NCI-H2081 treated with DMSO at 0.1 percent for 48 hours (cell line): ENCODE results near the gene NRAS.
A peak's percentile ranks its signal among the peaks of the same experiment; 100 is the strongest.
"Not testable (repeated sequence)": the region's sequence is repeated elsewhere in the genome, so short reads cannot be mapped to it uniquely, and the experiment has no call there.

ENCODE experiments used
- DNase-seq: peaks from one replicate; lab custom pipeline; 2025; lab: John Stamatoyannopoulos, UW

NRAS gene

GRCh38 chr1:114716304-114717170 is at the start of gene NRAS:
Gene NRAS (minus strand): TSS chr1:114716771. CDS start chr1:114716160, 611 bp downstream.
- DNase-seq, result peak; percentile 1

GRCh38 chr1:114764689-114765088 is 48.1 kb upstream of the NRAS start:
- no peak for DNase-seq

- no peak for DNase-seq
These were observed 41.8 kb upstream of the NRAS start for GRCh38 chr1:114758256-114758832.

- peak; percentile 66 for DNase-seq
These were observed 41.1 kb upstream of the NRAS start, which contains the start of gene CSDE1 for GRCh38 chr1:114757455-114758255. Gene CSDE1 (minus strand): TSS chr1:114757984. CDS start chr1:114739890, 18,094 bp downstream.

GRCh38 chr1:114756949-114757454 is 40.4 kb upstream of the NRAS start:
- DNase-seq, result no peak

GRCh38 chr1:114756009-114756892 is 39.7 kb upstream of the NRAS start:
- DNase-seq, result no peak

GRCh38 chr1:114755006-114755931 is 38.7 kb upstream of the NRAS start:
- DNase-seq, result no peak

- DNase-seq, result not testable (repeated sequence)
These were observed 37.1 kb upstream of the NRAS start for GRCh38 chr1:114753702-114754101.

- no peak for DNase-seq
These were observed 36.6 kb upstream of the NRAS start for GRCh38 chr1:114753143-114753542.

- no peak for DNase-seq
These were observed 34.2 kb upstream of the NRAS start for GRCh38 chr1:114750780-114751179.

GRCh38 chr1:114749835-114750234 is 33.3 kb upstream of the NRAS start:
- no peak for DNase-seq

GRCh38 chr1:114746450-114747121 is 30.0 kb upstream of the NRAS start:
- DNase-seq, result no peak

GRCh38 chr1:114745291-114745690 is 28.7 kb upstream of the NRAS start:
- no peak for DNase-seq

- DNase-seq, result no peak
These were observed 25.6 kb upstream of the NRAS start for GRCh38 chr1:114741963-114742746.

GRCh38 chr1:114740331-114740730 is 23.8 kb upstream of the NRAS start:
- DNase-seq, result no peak

- DNase-seq, result no peak
These were observed 20.8 kb upstream of the NRAS start for GRCh38 chr1:114737314-114737849.

GRCh38 chr1:114735479-114735878 is 18.9 kb upstream of the NRAS start:
- no peak for DNase-seq

- DNase-seq, result no peak
These were observed 13.2 kb upstream of the NRAS start for GRCh38 chr1:114729782-114730181.

GRCh38 chr1:114728553-114728952 is 12.0 kb upstream of the NRAS start:
- DNase-seq, result no peak
